Neural cell (in vitro differentiated cells): ENCODE results near the gene PIAS1.
"Not testable (repeated sequence)": the region's sequence is repeated elsewhere in the genome, so short reads cannot be mapped to it uniquely, and the experiment has no call there.

Experiments
- EZH2 ChIP-seq: fragments of 200-600, 300-800 bp; shearing (Covaris generic), sonication (generic); IDR thresholded peaks from 2 replicates; pipeline ENCODE4 v1.6.1; 2014; ENCODE audit warnings: antibody characterized with exemption, low read length, borderline replicate concordance, mild to moderate bottlenecking; ENCODE audit not compliant: insufficient read depth, poor library complexity, severe bottlenecking
- MXI1 ChIP-seq: fragments of 450-650 bp; conservative IDR thresholded peaks from 2 replicates; pipeline ENCODE4 v1.6.1; 2014; ENCODE audit warnings: antibody characterized with exemption, mild to moderate bottlenecking; ENCODE audit not compliant: poor library complexity, severe bottlenecking
- RAD21 ChIP-seq: fragments of 450-650 bp; conservative IDR thresholded peaks from 2 replicates; pipeline ENCODE4 v1.6.1; 2014; ENCODE audit warnings: antibody characterized with exemption, mild to moderate bottlenecking, moderate library complexity

DNA sequence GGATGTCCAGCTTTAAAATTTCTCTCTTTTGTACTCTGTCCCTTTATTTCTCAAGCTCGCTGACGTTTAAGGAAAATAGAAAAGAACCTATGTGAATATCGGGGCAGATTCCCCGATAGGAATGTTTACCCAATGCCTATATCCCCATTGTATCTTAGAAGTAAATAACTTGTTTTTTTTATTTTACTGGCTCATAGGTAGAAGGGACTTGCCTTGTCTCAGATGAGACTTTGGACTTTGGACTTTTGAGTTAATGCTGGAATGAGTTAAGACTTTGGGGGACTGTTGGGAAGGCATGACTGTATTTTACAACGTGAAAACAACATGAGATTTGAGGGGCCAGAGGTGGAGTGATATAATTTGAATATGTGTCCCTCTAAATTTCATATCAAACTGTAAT is 46.5 kb upstream of the PIAS1 start:
- not testable (repeated sequence) for TF ChIP-seq EZH2, MXI1, RAD21
